HL-60/S4 treated with phorbol 12-myristate 13-acetate at 8.2 ng/mL for 4 days and 3 days (cell line): ENCODE data around the gene LINC00305.

Experiments
- in situ Hi-C: fragments of 300-500 bp; cut with MboI; formaldehyde crosslinking; loops from 2 replicates; pipeline ENCODE4 v1.15.0; 2022; ENCODE audit warnings: low sequenced_read_pairs

The LINC00305 gene

GRCh38 chr18:64148988-64149387 lies at the start of gene LINC00305:
LINC00305 (minus strand) TSS chr18:64149088.
- in situ Hi-C loops: no loop called here

- in situ Hi-C loops: no loop called here
Observed at GRCh38 chr18:64191069-64191468, 42.2 kb upstream of the LINC00305 start.

- in situ Hi-C loops: no loop called here
Observed at GRCh38 chr18:64185987-64186386, 37.1 kb upstream of the LINC00305 start.

GRCh38 chr18:64183665-64184064 lies 34.8 kb upstream of the LINC00305 start:
- in situ Hi-C loops: no loop called here

GRCh38 chr18:64180617-64181016 lies 31.7 kb upstream of the LINC00305 start:
- in situ Hi-C loops: no loop called here

- in situ Hi-C loops: no loop called here
Observed at GRCh38 chr18:64180171-64180570, 31.3 kb upstream of the LINC00305 start.

GRCh38 chr18:64179556-64180080 lies 30.7 kb upstream of the LINC00305 start:
- in situ Hi-C loops: no loop called here

GRCh38 chr18:64178860-64179259 lies 30.0 kb upstream of the LINC00305 start:
- in situ Hi-C loops: no loop called here

- in situ Hi-C loops: no loop called here
Observed at GRCh38 chr18:64175432-64175831, 26.5 kb upstream of the LINC00305 start.

- in situ Hi-C loops: no loop called here
Observed at GRCh38 chr18:64171576-64171975, 22.7 kb upstream of the LINC00305 start.

GRCh38 chr18:64167408-64167925 lies 18.6 kb upstream of the LINC00305 start:
- in situ Hi-C loops: no loop called here

- in situ Hi-C loops: no loop called here
Observed at GRCh38 chr18:64165906-64166305, 17.0 kb upstream of the LINC00305 start.

- in situ Hi-C loops: no loop called here
Observed at GRCh38 chr18:64164883-64165282, 16.0 kb upstream of the LINC00305 start.

GRCh38 chr18:64149916-64150438 lies 1.1 kb upstream of the LINC00305 start:
- in situ Hi-C loops: no loop called here

GRCh38 chr18:64142904-64143303 lies 6.0 kb downstream of the LINC00305 start:
- in situ Hi-C loops: no loop called here

- in situ Hi-C loops: no loop called here
Observed at GRCh38 chr18:64137914-64138313, 11.0 kb downstream of the LINC00305 start.

GRCh38 chr18:64134044-64134747 lies 14.7 kb downstream of the LINC00305 start:
- in situ Hi-C loops: no loop called here

- in situ Hi-C loops: no loop called here
Observed at GRCh38 chr18:64132871-64133270, 16.0 kb downstream of the LINC00305 start.

- in situ Hi-C loops: no loop called here
Observed at GRCh38 chr18:64131314-64131713, 17.6 kb downstream of the LINC00305 start.

- in situ Hi-C loops: no loop called here
Observed at GRCh38 chr18:64127172-64127571, 21.7 kb downstream of the LINC00305 start.

- in situ Hi-C loops: no loop called here
Observed at GRCh38 chr18:64119916-64120315, 29.0 kb downstream of the LINC00305 start.

- in situ Hi-C loops: no loop called here
Observed at GRCh38 chr18:64118406-64118805, 30.5 kb downstream of the LINC00305 start.
